Activated CD4-positive, alpha-beta T cell treated with anti-CD3 and anti-CD28 coated beads, Interleukin-2, amount 10 ng/mL, durations not matched to agents 24 days and 14 days (primary cell): ENCODE data around the gene CEP85. TPM values are rescaled to one million over a fixed set of nuclear protein-coding genes. Genes with fewer than 3 reads are reported as not detected.
"Not testable (repeated sequence)": the region's sequence is repeated elsewhere in the genome, so short reads cannot be mapped to it uniquely, and the experiment has no call there.

ENCODE experiments used
- DNase-seq: peaks from one replicate; pipeline ENCODE4 v3.0.0; 2022
- H3K27ac Mint-ChIP-seq: one replicate; pipeline ENCODE4 v1.8.0; 2022; ENCODE audit warnings: mild to moderate bottlenecking, mixed read lengths
- H3K27me3 Mint-ChIP-seq: one replicate; pipeline ENCODE4 v1.8.0; 2022; ENCODE audit warnings: mixed read lengths
- H3K36me3 Mint-ChIP-seq: one replicate; pipeline ENCODE4 v1.8.0; 2022; ENCODE audit warnings: low read depth, mild to moderate bottlenecking, mixed read lengths
- H3K4me1 Mint-ChIP-seq: one replicate; pipeline ENCODE4 v1.8.0; 2021; ENCODE audit warnings: mixed read lengths
- H3K4me3 Mint-ChIP-seq: one replicate; pipeline ENCODE4 v1.8.0; 2022; ENCODE audit warnings: mild to moderate bottlenecking, moderate library complexity, mixed read lengths
- H3K9me3 Mint-ChIP-seq: one replicate; pipeline ENCODE4 v1.8.0; 2021; ENCODE audit warnings: mixed read lengths
- intact Hi-C: fragments of 100-400 bp; cut with micrococcal nuclease; formaldehyde crosslinking; loops from one replicate; pipeline ENCODE4 v1.15.1; 2023
- total RNA-seq: library from RNA; stranded (reverse); gene quantifications from 2 replicates; pipeline ENCODE4 v1.2.3, GENCODE V29; 2022

The CEP85 gene
- total RNA-seq, 1 donor from 2014 or later, result 40.8 TPM

GRCh38 chr1:26210147-26210870, 23.7 kb upstream of the CEP85 start:
- intact Hi-C loops, result no loop called here
- Mint-ChIP-seq H3K36me3 (no peaks in the 10 kb centered on the region), H3K27ac (no peak overlapping the region), H3K4me3 (no peak overlapping the region), H3K9me3 (no peaks in the 10 kb centered on the region), H3K27me3 (peaks cover 16% of the 10 kb centered on the region), H3K4me1 (no peaks in the 10 kb centered on the region)
- no peak for DNase-seq

DNA sequence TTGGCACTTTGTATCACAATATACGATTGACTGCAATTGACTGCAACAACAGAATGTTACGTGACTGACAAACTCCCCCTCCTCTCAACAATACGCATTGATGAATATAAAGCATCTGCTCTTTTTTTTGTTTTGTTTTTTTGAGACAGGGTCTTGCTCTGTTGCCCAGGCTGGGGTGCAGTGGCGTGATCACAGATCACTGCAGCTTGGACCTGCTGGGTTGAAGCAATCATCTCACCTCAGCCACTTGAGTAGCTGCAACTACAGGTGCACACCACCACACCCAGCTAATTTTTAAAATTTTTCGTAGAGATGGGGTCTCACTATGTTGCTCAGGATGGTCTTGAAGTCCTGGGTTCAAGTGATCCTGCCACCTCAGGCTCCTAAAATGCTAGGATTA, 21.3 kb upstream of the CEP85 start:
- no peak for DNase-seq
- no peaks in the 10 kb centered on the region for H3K4me1 Mint-ChIP-seq
- H3K36me3 Mint-ChIP-seq, result no peaks in the 10 kb centered on the region
- H3K27ac Mint-ChIP-seq, result no peak overlapping the region
- no peak overlapping the region for H3K4me3 Mint-ChIP-seq
- no peaks in the 10 kb centered on the region for H3K9me3 Mint-ChIP-seq
- intact Hi-C loops, result no loop called here
- H3K27me3 Mint-ChIP-seq, result peaks cover 16% of the 10 kb centered on the region

DNA sequence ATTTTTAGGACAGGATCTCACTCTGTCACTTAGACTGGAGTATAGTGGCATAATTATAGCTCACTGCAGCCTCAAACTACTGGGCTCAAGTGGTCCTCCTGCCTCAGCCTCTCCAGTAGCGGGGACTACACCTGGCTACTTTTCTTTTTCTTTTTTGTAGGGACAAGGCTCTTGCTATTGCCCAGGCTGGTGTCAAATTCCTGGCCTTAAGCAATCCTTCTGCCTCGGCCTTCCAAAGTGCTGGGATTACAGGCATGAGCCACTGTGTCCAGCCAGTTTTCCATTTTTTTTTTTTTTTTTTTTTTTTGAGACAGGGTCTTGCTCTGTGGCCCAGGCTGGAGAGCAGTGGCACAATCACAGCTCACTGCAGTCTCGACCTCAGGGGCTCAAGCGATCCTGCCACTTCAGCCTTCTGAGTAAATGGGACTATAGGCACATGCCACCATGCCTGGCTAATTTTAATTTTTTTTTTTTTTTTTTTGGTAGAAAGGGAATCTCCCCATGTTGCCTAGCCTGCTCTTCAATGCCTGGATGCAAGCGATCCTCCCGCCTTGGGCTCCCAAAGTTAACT, 20.6 kb upstream of the CEP85 start:
- Mint-ChIP-seq H3K9me3 (no peaks in the 10 kb centered on the region), H3K4me1 (no peaks in the 10 kb centered on the region), H3K4me3 (no peak overlapping the region), H3K27me3 (peaks cover 16% of the 10 kb centered on the region), H3K27ac (no peak overlapping the region), H3K36me3 (no peaks in the 10 kb centered on the region)
- intact Hi-C loops, result no loop called here
- no peak for DNase-seq

GRCh38 chr1:26215246-26215645, 18.8 kb upstream of the CEP85 start:
- no peak overlapping the region for H3K4me3 Mint-ChIP-seq
- no peaks in the 10 kb centered on the region for H3K36me3 Mint-ChIP-seq
- H3K27me3 Mint-ChIP-seq, result peaks cover 12% of the 10 kb centered on the region
- H3K27ac Mint-ChIP-seq, result no peak overlapping the region
- no peak for DNase-seq
- no peaks in the 10 kb centered on the region for H3K4me1 Mint-ChIP-seq
- intact Hi-C loops, result no loop called here
- no peaks in the 10 kb centered on the region for H3K9me3 Mint-ChIP-seq

DNA sequence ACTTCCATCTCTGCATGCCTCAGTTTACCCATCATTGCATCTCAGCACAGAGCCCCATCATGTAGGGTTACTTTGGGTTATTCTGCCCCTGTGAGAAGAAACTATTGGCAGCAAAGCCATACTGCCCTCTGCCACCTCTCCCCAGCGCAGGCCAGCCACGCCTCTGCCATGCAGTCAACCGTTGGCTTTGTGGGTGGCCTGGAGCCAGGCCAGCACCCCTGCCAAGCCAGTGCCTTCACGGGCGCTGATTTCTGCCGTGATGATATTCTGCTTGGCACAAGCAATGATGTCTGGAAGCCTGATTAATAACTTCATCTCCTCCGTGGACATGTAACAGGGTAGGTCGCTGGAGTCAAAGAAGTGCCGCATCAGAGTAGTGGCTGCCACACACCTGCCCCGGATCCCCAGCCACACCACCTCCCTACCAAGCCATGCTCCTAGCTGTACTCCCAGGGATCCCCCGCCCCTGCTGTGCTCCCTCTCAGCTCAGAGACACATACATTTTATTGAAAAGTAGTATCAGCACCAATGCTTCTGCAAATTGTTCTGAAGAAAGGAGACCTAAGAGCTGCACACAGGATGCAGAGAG, 15.0 kb upstream of the CEP85 start:
- Mint-ChIP-seq H3K36me3 (no peaks in the 10 kb centered on the region), H3K4me1 (no peaks in the 10 kb centered on the region), H3K27me3 (peaks cover 13% of the 10 kb centered on the region), H3K4me3 (no peak overlapping the region), H3K27ac (no peak overlapping the region), H3K9me3 (no peaks in the 10 kb centered on the region)
- DNase-seq, result no peak
- intact Hi-C loops, result no loop called here

DNA sequence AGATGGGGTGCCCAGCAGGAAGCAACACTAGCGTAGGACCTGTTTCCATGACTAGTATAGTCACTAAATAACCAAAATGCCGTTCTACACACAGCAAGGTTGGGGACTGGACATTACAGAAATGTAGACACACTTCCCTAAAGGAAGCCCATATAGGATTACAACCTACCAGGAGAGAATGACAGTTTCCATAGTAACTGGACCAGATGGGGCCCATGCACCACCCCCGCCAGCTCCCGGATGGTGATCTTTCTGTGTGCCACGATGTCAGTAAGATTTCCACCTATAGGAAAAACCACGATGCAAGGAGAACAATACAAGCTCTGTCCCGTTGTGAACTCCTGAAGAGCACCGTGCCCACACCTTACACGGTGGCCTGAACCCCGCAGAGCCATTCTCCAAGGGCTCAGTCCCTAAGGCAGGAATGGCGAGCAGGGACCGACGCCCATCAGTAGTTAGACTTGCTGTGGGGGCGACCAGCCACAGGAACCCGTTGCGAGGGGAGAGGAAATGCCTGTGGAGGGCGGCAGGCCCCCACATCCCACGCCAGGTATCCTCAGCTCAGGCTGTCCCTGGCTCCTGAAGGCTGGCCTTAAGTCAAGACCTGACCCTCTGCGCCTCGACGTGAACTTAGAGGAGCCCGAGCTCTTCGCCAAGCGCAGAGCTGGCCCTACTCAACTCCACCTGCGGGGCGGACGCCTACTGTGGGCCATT, 13.6 kb upstream of the CEP85 start:
- Mint-ChIP-seq H3K27me3 (peaks cover 23% of the 10 kb centered on the region), H3K36me3 (no peaks in the 10 kb centered on the region), H3K9me3 (no peaks in the 10 kb centered on the region), H3K27ac (no peak overlapping the region), H3K4me1 (peaks cover under 1% of the 10 kb centered on the region), H3K4me3 (no peak overlapping the region)
- intact Hi-C loops, result no loop called here
- DNase-seq, result no peak

- intact Hi-C loops, result no loop called here
- Mint-ChIP-seq H3K4me1 (peaks cover 6% of the 10 kb centered on the region), H3K27ac (no peak overlapping the region), H3K36me3 (no peaks in the 10 kb centered on the region), H3K9me3 (no peaks in the 10 kb centered on the region), H3K27me3 (peaks cover 30% of the 10 kb centered on the region), H3K4me3 (no peak overlapping the region)
- no peak for DNase-seq
These were observed 12.9 kb upstream of the CEP85 start for GRCh38 chr1:26221094-26221493.

DNA sequence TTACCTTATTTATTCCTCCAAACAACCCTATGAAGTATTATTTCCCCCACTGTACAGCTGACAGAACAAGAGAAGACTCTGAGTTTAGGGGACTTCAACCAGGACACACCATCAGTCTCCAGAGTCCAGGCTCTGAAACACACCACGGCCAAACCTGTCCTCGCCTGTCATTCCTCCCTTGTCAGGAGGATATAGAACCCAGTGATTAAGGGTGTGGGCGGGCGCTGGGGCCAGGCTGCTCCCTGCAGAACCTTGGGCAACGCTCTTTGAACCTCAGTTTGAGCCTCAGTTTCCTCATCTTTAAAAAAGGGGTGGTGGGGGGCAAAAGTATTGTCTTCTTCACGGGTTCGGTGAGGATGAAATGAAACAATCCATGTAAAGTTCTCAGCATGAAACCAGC, 9.4 kb upstream of the CEP85 start:
- H3K4me1 Mint-ChIP-seq, result peaks cover 6% of the 10 kb centered on the region
- no peak overlapping the region for H3K4me3 Mint-ChIP-seq
- intact Hi-C loops, result no loop called here
- H3K36me3 Mint-ChIP-seq, result no peaks in the 10 kb centered on the region
- no peaks in the 10 kb centered on the region for H3K9me3 Mint-ChIP-seq
- H3K27me3 Mint-ChIP-seq, result peaks cover 50% of the 10 kb centered on the region
- H3K27ac Mint-ChIP-seq, result no peak overlapping the region
- no peak for DNase-seq

- Mint-ChIP-seq H3K4me1 (peaks cover 6% of the 10 kb centered on the region), H3K27me3 (peaks cover 50% of the 10 kb centered on the region), H3K27ac (no peak overlapping the region), H3K4me3 (peak overlapping the region; percentile 77), H3K9me3 (no peaks in the 10 kb centered on the region), H3K36me3 (no peaks in the 10 kb centered on the region)
- peak; percentile 82 for DNase-seq
- intact Hi-C loops, result no loop called here
These were observed 8.8 kb upstream of the CEP85 start for GRCh38 chr1:26225033-26225831.

DNA sequence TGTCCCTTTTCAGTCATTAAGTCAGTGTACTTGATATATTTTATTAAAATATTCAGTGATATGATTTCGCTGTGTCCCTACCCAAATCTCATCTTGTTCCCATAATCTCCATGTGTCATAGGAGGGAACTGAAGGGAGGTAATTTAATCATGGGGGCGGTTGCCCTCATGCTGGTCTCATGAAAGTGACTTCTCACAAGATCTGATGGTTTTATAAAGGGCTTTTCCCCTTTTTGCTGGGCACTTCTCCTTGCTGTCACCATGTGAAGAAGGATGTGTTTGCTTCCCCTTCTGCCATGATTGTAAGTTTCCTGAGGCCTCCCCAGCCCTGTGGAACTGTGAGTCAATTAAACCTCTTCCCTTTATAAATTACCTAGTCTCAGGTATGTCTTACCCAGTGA, 3.3 kb upstream of the CEP85 start:
- H3K4me1 Mint-ChIP-seq, result peaks cover 14% of the 10 kb centered on the region
- not testable (repeated sequence) for H3K4me3 Mint-ChIP-seq, H3K27ac Mint-ChIP-seq, H3K36me3 Mint-ChIP-seq, H3K9me3 Mint-ChIP-seq, DNase-seq
- H3K27me3 Mint-ChIP-seq, result peaks cover 29% of the 10 kb centered on the region
- intact Hi-C loops, result loop anchor here (5.0 kb wide), 1 partner anchor 193 kb away; no protein-coding TSS in a partner anchor

DNA sequence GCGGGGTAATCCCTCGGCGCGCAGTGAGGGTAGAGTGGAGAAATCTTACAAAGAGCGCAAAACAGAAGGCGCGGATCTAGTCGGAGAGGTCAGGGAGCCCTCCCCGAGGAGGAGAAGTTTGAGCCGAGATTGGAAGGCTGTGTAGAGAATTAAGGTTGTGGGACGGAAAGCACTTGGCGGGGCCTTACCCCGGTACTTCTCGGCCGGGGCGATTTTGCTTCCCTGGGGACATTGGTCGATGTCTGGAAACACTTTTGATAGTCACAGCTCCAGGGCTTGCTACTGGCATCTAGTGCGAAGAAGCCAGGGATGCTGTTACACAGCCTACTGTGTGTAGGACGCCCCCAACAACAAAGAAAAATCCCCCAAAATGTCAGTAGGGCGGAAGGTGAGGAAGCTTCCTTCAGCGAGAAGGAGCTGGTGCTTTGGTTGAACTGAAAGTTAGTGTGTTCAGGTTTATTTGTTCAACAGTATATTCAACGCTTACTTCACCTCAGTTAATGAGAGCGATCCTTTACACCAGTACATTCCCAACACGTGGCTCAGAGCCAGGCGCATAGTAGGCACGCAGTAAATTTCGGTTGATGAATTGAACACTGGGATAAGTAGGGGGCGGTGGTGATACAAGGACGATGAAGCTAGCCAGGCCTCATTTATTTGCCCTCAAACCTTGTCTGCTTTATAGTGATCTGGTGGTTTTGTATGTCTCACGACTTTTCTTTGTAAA, 807 bp downstream of the CEP85 start:
- Mint-ChIP-seq H3K27me3 (peaks cover 6% of the 10 kb centered on the region), H3K4me1 (peaks cover 32% of the 10 kb centered on the region), H3K27ac (peak overlapping the region; percentile 91), H3K9me3 (no peaks in the 10 kb centered on the region), H3K36me3 (peaks cover 14% of the 10 kb centered on the region), H3K4me3 (peak overlapping the region; percentile 96)
- DNase-seq, result no peak
- intact Hi-C loops, result loop anchor here (1.0 to 5.0 kb wide), 4 partner anchors 66 to 198 kb away; partner anchors contain the start of genes PDIK1L and ZNF593

GRCh38 chr1:26237230-26237966, 3.4 kb downstream of the CEP85 start:
- no peak overlapping the region for H3K27ac Mint-ChIP-seq
- peak overlapping the region; percentile 43 for H3K4me3 Mint-ChIP-seq
- intact Hi-C loops, result no loop called here

More at GRCh38 chr1:26237230-26237966, 3.4 kb downstream of the CEP85 start:
- Mint-ChIP-seq H3K36me3 (peaks cover 21% of the 10 kb centered on the region), H3K27me3 (peaks cover 4% of the 10 kb centered on the region), H3K4me1 (peaks cover 32% of the 10 kb centered on the region), H3K9me3 (no peaks in the 10 kb centered on the region)
- DNase-seq, result no peak
